OCI-LY7 (cell line): ENCODE data around the gene PFDN4. TPM values are rescaled to one million over a fixed set of nuclear protein-coding genes. Genes with fewer than 3 reads are reported as not detected.

Experiments
- BruUV-seq: library from RNA; stranded (reverse); fragments of 400-500 nt; replicated peaks from 2 replicates; lab custom pipeline; 2021; lab: Mats Ljungman, UMichigan
- CTCF ChIA-PET: fragments of 300-600 bp; sonication (Branson Sonifier 250); formaldehyde crosslinking; loops from one replicate; lab custom pipeline; 2022; ENCODE audit warnings: antibody characterized with exemption; ENCODE audit not compliant: unreplicated experiment; lab: Charles Lee
- POLR2A ChIA-PET: fragments of 300-600 bp; sonication (Branson Sonifier 250); formaldehyde crosslinking; loops from one replicate; lab custom pipeline; 2022; ENCODE audit warnings: antibody characterized with exemption; lab: Charles Lee
- DNase-seq: peaks from one replicate; pipeline ENCODE4 v3.0.0-alpha.2; 2015; ENCODE audit warnings: low spot score
- H2AFZ ChIP-seq: fragments of 200-600 bp; sonication (generic), shearing (Covaris generic); 2 replicates; pipeline ENCODE4 v1.6.1; 2014; ENCODE audit warnings: mild to moderate bottlenecking, antibody characterized with exemption, low read length, moderate library complexity
- H3K27ac ChIP-seq: fragments of 200-600 bp; sonication (generic); 2 replicates; pipeline ENCODE4 v1.5.1; 2014; ENCODE audit warnings: mixed run types, low read depth, mild to moderate bottlenecking, moderate library complexity, low read length, inconsistent platforms; ENCODE audit not compliant: poor library complexity, severe bottlenecking
- H3K36me3 ChIP-seq: fragments of 200-600 bp; sonication (generic); 2 replicates; pipeline ENCODE4 v1.6.1; 2014; ENCODE audit warnings: mild to moderate bottlenecking, antibody characterized with exemption, low read length, moderate library complexity, mixed read lengths; ENCODE audit not compliant: insufficient read depth
- H3K4me1 ChIP-seq: fragments of 200-600 bp; sonication (generic); 2 replicates; pipeline ENCODE4 v1.5.1; 2014; ENCODE audit warnings: mild to moderate bottlenecking, low read length; ENCODE audit not compliant: insufficient read depth, poor library complexity, severe bottlenecking
- H3K4me2 ChIP-seq: fragments of 200-600 bp; sonication (generic); 2 replicates; pipeline ENCODE4 v1.6.1; 2014; ENCODE audit warnings: mild to moderate bottlenecking, low read length
- H3K4me3 ChIP-seq: fragments of 200-600 bp; sonication (generic); 2 replicates; pipeline ENCODE4 v1.5.1; 2014; ENCODE audit warnings: mild to moderate bottlenecking, low read depth, low read length; ENCODE audit not compliant: poor library complexity, severe bottlenecking
- H3K79me2 ChIP-seq: fragments of 200-600 bp; sonication (generic); 2 replicates; pipeline ENCODE4 v1.6.1; 2016; ENCODE audit warnings: low read depth, mild to moderate bottlenecking, low read length, moderate library complexity, mixed read lengths; ENCODE audit not compliant: insufficient read depth
- H3K9me2 ChIP-seq: fragments of 200-600 bp; sonication (generic); 2 replicates; pipeline ENCODE4 v1.6.1; 2016; ENCODE audit warnings: mild to moderate bottlenecking, low read length, mixed read lengths; ENCODE audit not compliant: insufficient read depth
- H3K9me3 ChIP-seq: fragments of 200-600 bp; sonication (generic); 2 replicates; pipeline ENCODE4 v1.6.1; 2014; ENCODE audit warnings: mild to moderate bottlenecking, mixed run types, low read length, mixed read lengths
- H4K20me1 ChIP-seq: fragments of 200-600 bp; sonication (generic); 2 replicates; pipeline ENCODE4 v1.6.1; 2014; ENCODE audit warnings: mild to moderate bottlenecking, antibody characterized with exemption, low read length, moderate library complexity, mixed read lengths; ENCODE audit not compliant: insufficient read depth
- CTCF ChIP-seq: fragments of 200-600 bp; sonication (generic); conservative IDR thresholded peaks from 2 replicates; pipeline ENCODE4 v1.5.1; 2014; ENCODE audit warnings: mild to moderate bottlenecking, antibody characterized with exemption, low read length, moderate library complexity, mixed read lengths
- EZH2phosphoT487 ChIP-seq: fragments of 200-600 bp; sonication (generic); IDR thresholded peaks from 2 replicates; pipeline ENCODE4 v1.6.1; 2018; ENCODE audit warnings: low read depth, borderline replicate concordance, mild to moderate bottlenecking, mixed run types, antibody characterized with exemption, low read length, moderate library complexity, mixed read lengths
- intact Hi-C: fragments of 100-400 bp; cut with micrococcal nuclease; formaldehyde crosslinking; loops from one replicate; pipeline ENCODE4 v1.10.0; 2022; ENCODE audit not compliant: unreplicated experiment
- total RNA-seq, 2 experiments: library from RNA; depleted of rRNA in 1 of 2; stranded (reverse); fragments of >200 nt in 1 of 2; shearing (Covaris generic) in 1 of 2; gene quantifications; 2 replicates each; pipeline ENCODE4 v1.2.3, GENCODE V29; 2014 to 2022

Gene PFDN4
- total RNA-seq, 2 experiments from 2014 or later: 29.7 to 40.7 TPM

GRCh38 chr20:54227751-54228150 is 19.9 kb downstream of the PFDN4 start:
- intact Hi-C loops: no loop called here
- CTCF ChIA-PET: no interaction called here

GRCh38 chr20:54228841-54229240 is 21.0 kb downstream of the PFDN4 start:
- no peak overlapping the region for H2AFZ ChIP-seq
- no peak overlapping the region for H3K4me3 ChIP-seq
- ChIA-PET CTCF (no interaction called here), POLR2A (no interaction called here)
- H3K27ac ChIP-seq: no peak overlapping the region
- H3K4me1 ChIP-seq: no peaks in the 10 kb centered on the region
- no peak overlapping the region for H3K4me2 ChIP-seq
- H3K79me2 ChIP-seq: no peaks in the 10 kb centered on the region
- TF ChIP-seq EZH2phosphoT487: no peak
- no peak for TF ChIP-seq CTCF
- no peaks in the 10 kb centered on the region for H4K20me1 ChIP-seq
- no TSS peak for BruUV-seq
- H3K9me3 ChIP-seq: no peaks in the 10 kb centered on the region
- intact Hi-C loops: no loop called here
- DNase-seq: no peak
- no peaks in the 10 kb centered on the region for H3K36me3 ChIP-seq
- H3K9me2 ChIP-seq: no peaks in the 10 kb centered on the region

More at GRCh38 chr20:54227751-54228150, 19.9 kb downstream of the PFDN4 start:
- Histone ChIP-seq H3K4me2 (no peak overlapping the region), H3K4me1 (no peaks in the 10 kb centered on the region), H3K79me2 (no peaks in the 10 kb centered on the region), H3K36me3 (no peaks in the 10 kb centered on the region), H3K4me3 (no peak overlapping the region), H3K9me2 (no peaks in the 10 kb centered on the region), H4K20me1 (no peaks in the 10 kb centered on the region), H2AFZ (no peak overlapping the region), H3K9me3 (no peaks in the 10 kb centered on the region), H3K27ac (no peak overlapping the region)
- BruUV-seq: no TSS peak
- TF ChIP-seq CTCF: no peak
- no peak for TF ChIP-seq EZH2phosphoT487
- no peak for DNase-seq
- POLR2A ChIA-PET: no interaction called here

DNA sequence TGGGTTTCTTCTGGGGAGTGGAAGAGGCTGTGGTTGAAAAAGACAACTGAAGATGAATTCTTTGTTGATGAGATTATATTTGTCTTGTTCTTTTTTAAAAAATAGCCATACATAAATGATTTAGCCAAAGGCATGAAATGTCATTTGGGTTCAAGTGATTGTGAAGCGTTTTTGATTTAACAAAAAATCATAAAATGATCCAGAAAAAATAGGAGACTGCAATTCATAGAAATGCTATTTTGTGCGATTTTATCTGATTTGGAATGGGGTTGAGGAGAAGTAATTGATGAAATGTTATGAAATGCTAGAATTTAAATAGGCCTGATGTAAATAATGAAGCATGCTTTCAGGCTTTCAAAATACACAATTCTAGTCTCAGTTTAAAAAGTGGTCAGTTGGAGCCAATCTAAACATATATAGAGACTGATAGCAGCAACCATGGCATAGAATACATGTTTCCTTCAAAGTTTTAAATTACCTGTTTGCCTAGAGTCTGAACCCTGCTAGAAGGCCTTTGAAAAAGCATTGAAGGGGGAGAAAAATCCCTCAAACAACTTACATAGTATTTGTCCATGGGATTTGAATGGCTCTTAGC is 21.8 kb downstream of the PFDN4 start:
- CTCF ChIA-PET: no interaction called here
- DNase-seq: no peak

More for the DNA sequence above, 21.8 kb downstream of the PFDN4 start:
- H2AFZ ChIP-seq: no peak overlapping the region
- TF ChIP-seq CTCF (no peak), EZH2phosphoT487 (no peak)
- no peaks in the 10 kb centered on the region for H4K20me1 ChIP-seq
- H3K9me3 ChIP-seq: no peaks in the 10 kb centered on the region
- no peak overlapping the region for H3K27ac ChIP-seq
- H3K4me1 ChIP-seq: no peaks in the 10 kb centered on the region
- intact Hi-C loops: no loop called here
- no peaks in the 10 kb centered on the region for H3K36me3 ChIP-seq
- H3K4me3 ChIP-seq: no peak overlapping the region
- no peaks in the 10 kb centered on the region for H3K9me2 ChIP-seq
- POLR2A ChIA-PET: no interaction called here
- no peaks in the 10 kb centered on the region for H3K79me2 ChIP-seq
- H3K4me2 ChIP-seq: no peak overlapping the region
- BruUV-seq: no TSS peak
